ENCODE data around the gene RADIL. TPM values are rescaled to one million over a fixed set of nuclear protein-coding genes. Genes with fewer than 3 reads are reported as not detected.

Gene RADIL
- total and polyA plus RNA-seq, 3 donors from 2014 or later: 24.3 to 29.7 (median 25.6) TPM

DNA sequence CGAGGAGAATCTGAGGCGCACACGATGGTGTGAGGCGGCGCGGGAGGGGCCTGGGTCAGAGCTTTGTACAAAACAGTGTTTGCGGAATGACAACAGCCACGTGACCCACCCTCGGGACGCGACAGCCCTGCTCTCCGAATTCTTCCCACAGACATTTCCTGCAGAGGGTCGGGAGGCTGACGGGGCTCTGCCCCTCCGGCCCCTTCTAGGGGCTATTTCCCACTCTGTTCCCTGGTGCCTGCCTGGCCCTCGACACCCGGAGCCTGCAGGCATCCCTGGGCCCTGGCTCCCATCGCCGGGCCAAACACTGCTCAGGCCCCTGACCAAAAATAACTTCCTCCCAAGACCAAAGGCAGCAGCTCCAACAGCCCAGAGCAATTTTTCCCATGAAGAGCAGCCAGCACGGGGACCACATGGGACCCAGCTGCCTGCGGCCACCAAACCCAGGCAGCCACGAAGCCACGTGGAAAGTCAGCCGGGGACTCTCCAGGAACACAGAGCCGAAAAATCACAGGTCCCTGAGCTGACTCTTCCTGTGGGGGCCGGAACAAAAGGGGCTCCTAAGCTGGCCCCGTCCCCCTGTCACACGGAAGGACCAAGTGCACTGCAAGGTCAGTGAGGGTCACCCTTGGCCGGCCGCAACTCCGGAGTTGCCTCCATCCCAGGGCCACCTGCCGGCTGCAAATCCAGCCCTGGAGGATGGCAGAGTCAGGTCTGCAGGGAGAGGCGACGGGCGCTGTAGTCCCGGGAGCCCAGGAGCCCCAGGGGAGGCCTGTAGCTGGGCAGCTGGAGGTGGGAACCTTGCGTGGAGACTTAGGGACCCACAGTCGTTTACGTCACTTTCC lies 63.7 kb downstream of the RADIL start:
- Histone ChIP-seq H3K27me3 (no peaks in the 10 kb centered on the region), H3K4me3 (no peak overlapping the region), H3K4me1 (peaks cover 3% of the 10 kb centered on the region), H3K36me3 (ENCODE audit: low read depth, missing control alignments) (no peaks in the 10 kb centered on the region), H3K27ac (no peak overlapping the region), H3K9me3 (no peaks in the 10 kb centered on the region)
- TF ChIP-seq POLR2A (IDR thresholded peaks at IDR 0.05): no peak
- TF ChIP-seq, protein P1, sequence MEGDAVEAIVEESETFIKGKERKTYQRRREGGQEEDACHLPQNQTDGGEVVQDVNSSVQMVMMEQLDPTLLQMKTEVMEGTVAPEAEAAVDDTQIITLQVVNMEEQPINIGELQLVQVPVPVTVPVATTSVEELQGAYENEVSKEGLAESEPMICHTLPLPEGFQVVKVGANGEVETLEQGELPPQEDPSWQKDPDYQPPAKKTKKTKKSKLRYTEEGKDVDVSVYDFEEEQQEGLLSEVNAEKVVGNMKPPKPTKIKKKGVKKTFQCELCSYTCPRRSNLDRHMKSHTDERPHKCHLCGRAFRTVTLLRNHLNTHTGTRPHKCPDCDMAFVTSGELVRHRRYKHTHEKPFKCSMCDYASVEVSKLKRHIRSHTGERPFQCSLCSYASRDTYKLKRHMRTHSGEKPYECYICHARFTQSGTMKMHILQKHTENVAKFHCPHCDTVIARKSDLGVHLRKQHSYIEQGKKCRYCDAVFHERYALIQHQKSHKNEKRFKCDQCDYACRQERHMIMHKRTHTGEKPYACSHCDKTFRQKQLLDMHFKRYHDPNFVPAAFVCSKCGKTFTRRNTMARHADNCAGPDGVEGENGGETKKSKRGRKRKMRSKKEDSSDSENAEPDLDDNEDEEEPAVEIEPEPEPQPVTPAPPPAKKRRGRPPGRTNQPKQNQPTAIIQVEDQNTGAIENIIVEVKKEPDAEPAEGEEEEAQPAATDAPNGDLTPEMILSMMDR (IDR thresholded peaks at IDR 0.05): no peak
- DNase-seq: no peak
- 77 to 82% methylated on average over 22 to 39 of the region's 39 CpGs for WGBS, 2 donors
- intact Hi-C loops (cut with DNase I; ENCODE audit: low total_unique reads): no loop called here

DNA sequence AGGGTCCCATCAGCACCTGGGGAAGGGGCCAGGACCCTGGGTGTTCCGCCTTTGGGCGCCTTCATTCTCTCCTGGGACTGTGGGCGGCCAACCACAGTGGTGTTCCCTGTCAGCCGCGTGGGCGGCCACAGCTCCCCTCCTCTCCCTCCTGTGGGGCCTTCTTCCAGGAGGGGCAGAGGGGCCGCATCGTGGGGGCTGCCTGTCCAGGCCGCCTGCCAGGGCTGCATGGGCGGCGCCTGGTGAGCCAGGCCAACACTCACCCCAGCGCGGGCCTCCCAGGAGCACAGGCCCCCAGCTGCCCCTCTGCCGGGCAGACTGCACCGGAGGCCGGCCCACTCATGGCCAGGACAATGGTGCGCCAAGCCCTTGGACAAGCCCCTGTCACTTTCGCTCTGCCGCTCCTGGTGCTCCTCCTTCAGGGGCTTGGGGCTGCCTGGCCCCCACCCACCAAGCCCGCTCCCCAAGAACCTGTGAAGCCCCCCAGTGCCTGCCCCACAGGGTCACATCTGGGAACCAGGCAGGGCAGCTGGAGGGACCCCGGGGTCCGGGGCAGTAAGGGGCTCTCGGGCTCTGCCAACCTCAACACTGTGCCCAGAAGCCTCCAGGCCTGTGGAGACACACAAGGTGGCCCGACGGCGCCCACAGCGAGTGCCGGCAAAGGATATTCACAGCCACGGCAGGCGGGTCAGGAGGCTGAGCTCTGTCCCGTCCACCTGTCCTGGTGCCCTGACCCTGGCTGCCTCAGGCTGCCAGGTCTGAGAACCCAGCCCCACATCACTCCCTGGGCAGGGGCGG lies 65.3 kb downstream of the RADIL start:
- Histone ChIP-seq H3K9me3 (no peaks in the 10 kb centered on the region), H3K27ac (no peak overlapping the region), H3K36me3 (ENCODE audit: low read depth, missing control alignments) (no peaks in the 10 kb centered on the region), H3K4me1 (no peaks in the 10 kb centered on the region), H3K4me3 (no peak overlapping the region), H3K27me3 (no peaks in the 10 kb centered on the region)
- intact Hi-C loops (cut with DNase I; ENCODE audit: low total_unique reads): no loop called here
- DNase-seq: no peak
- 90 to 97% methylated on average over 4 to 16 of the region's 32 CpGs for WGBS, 2 donors
- no peak for TF ChIP-seq POLR2A (IDR thresholded peaks at IDR 0.05)
- TF ChIP-seq, protein P1 (IDR thresholded peaks at IDR 0.05): no peak

DNA sequence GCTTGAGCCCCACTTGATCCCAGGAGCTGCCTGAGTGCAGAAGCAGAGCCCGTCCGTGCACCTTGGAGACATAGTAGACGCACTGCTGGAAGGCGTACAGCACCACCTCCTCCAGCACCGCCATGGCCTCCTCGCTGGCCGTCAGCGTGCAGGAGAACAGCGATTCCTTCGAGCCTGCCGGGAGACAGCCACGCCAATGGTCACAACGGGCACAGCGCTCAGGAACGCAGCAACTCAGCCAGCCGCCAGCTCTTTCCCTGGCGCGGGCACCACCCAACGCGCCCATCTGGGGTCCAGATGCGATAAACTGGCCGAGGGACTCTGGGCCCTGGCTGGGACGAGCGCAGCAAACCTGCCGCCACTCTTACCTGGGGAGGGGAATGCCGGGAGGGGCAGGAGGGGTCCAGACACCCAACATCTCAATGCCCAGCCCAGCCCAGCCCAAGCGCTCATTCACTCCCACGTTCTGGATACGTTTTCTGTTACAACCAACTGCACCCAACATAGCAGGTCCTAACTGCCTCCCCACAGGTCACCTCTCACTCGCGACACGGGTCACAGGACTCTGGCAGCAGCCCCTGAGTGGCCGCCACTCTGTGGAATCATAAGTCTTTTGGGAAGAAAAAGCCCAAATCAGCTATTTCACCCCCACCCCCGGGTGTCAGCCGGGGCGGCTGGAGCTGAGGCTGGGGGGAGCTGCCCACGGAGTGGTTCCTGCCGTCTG lies 66.2 kb downstream of the RADIL start:
- no peak for TF ChIP-seq POLR2A (IDR thresholded peaks at IDR 0.05)
- TF ChIP-seq, protein P1 (IDR thresholded peaks at IDR 0.05): no peak
- 92 to 94% methylated on average over 27 to 38 of the region's 38 CpGs for WGBS, 2 donors
- Histone ChIP-seq H3K4me3 (no peak overlapping the region), H3K36me3 (ENCODE audit: low read depth, missing control alignments) (no peaks in the 10 kb centered on the region), H3K27me3 (no peaks in the 10 kb centered on the region), H3K4me1 (no peaks in the 10 kb centered on the region), H3K27ac (no peak overlapping the region), H3K9me3 (no peaks in the 10 kb centered on the region)
- intact Hi-C loops (cut with DNase I; ENCODE audit: low total_unique reads): no loop called here
- DNase-seq: no peak

DNA sequence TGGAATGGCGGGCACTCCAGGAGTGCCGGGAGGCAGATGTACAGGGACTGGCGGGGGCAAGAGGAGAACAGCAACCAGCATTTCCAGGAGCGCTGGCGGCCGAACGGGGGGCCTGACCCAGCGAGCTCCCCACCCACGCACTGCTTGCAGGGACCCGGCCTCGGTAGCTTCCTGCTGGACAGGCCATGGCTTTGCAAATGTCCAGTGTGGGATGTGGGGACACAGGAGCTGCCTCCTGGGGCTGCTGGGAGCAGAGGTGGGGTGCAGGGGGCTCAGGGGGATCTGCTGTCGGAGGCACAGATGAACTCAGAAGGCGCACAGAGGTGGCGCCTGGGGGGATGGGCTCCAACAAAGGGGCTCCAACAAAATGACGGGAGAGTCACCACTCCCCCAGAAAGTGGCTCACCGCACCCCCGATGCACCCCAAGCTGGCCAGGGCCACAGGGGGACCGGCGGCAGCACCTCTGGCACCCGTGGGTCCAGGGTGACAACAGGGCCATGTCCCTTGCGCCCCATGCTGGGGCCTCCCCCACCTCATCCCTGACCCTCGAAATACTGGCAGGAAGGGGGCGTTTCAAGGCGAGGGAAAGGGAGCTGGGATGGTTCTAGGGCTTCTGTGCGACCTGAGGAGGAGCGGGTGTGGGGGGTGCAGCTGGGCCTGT lies 67.0 kb downstream of the RADIL start:
- Histone ChIP-seq H3K27ac (no peak overlapping the region), H3K27me3 (no peaks in the 10 kb centered on the region), H3K4me3 (no peak overlapping the region), H3K4me1 (no peaks in the 10 kb centered on the region), H3K36me3 (ENCODE audit: low read depth, missing control alignments) (no peaks in the 10 kb centered on the region), H3K9me3 (no peaks in the 10 kb centered on the region)
- intact Hi-C loops (cut with DNase I; ENCODE audit: low total_unique reads): no loop called here
- DNase-seq: no peak
- no peak for TF ChIP-seq POLR2A (IDR thresholded peaks at IDR 0.05)
- TF ChIP-seq, protein P1 (IDR thresholded peaks at IDR 0.05): no peak
- WGBS, 2 donors: 91% methylated on average over 22 of the region's 26 CpGs; no CpG with 5 or more reads in 1 of the 2 donors
